ENCODE data around the gene ILRUN.
"Not testable (repeated sequence)": the region's sequence is repeated elsewhere in the genome, so short reads cannot be mapped to it uniquely, and the experiment has no call there.

The ILRUN gene

DNA sequence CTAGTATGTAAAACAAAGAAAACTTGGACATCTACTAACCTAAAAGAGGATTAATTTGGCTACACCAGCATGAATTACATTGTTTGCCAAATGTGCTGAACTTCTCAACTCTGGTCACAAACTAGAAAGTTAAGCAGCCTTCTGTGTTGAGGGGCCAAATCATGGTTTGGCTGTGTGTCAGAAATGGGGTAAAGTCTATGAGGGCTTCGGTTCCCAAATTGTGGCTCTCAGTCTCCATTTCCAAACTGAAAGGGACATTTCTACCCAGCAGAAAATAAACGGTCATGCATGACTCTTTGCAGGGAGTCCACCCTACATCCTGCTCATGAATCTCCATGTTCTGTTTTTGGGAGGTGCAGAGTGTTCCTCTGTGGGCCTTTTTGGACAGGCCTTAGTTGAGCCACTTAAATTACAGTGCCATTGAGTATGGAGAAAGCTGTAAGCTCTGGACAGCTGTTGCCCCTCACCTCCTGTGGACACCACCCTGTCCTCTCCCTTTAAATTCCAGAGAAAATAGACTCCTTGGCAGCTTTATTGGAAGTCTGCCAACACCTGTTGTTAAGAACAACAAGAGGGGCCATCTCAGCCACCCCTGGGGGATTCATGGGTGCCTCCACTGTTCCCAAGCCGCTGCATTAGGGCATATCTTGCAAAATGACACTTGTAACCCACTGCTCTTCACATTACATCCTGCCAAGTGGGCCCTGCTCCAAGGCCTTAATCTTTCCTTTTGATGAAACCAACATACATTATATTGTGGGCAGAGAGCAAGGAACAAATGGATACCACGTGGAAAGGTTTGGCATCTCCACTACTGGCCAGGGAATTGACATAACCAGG is 33.3 kb upstream of the ILRUN start:
- no peak overlapping the region for H3K4me3 ChIP-seq (ENCODE audit: low read depth, low read length)
- TF ChIP-seq, protein P1, sequence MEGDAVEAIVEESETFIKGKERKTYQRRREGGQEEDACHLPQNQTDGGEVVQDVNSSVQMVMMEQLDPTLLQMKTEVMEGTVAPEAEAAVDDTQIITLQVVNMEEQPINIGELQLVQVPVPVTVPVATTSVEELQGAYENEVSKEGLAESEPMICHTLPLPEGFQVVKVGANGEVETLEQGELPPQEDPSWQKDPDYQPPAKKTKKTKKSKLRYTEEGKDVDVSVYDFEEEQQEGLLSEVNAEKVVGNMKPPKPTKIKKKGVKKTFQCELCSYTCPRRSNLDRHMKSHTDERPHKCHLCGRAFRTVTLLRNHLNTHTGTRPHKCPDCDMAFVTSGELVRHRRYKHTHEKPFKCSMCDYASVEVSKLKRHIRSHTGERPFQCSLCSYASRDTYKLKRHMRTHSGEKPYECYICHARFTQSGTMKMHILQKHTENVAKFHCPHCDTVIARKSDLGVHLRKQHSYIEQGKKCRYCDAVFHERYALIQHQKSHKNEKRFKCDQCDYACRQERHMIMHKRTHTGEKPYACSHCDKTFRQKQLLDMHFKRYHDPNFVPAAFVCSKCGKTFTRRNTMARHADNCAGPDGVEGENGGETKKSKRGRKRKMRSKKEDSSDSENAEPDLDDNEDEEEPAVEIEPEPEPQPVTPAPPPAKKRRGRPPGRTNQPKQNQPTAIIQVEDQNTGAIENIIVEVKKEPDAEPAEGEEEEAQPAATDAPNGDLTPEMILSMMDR (IDR thresholded peaks at IDR 0.05; ENCODE audit: low read depth, low read length): no peak

DNA sequence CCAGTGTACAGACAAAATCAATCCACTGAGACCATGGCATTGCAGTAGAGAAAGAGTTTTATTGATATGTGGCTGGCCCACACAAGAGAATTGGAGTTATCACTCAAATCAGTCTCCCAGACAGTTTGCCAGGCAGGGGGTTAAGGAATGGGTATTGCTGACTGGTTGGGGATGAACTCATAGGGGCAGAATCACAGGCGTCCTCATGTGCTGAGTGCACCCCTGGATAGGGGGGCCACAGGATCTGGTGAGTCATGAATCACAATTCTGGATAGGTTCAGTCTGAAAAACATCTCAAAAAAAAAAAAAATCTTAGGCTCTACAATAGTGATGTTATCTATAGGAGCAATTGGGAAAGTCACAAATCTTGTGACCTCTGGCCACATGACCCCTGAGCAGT is 29.5 kb upstream of the ILRUN start:
- TF ChIP-seq, protein P1 (IDR thresholded peaks at IDR 0.05; ENCODE audit: low read depth, low read length): no peak

DNA sequence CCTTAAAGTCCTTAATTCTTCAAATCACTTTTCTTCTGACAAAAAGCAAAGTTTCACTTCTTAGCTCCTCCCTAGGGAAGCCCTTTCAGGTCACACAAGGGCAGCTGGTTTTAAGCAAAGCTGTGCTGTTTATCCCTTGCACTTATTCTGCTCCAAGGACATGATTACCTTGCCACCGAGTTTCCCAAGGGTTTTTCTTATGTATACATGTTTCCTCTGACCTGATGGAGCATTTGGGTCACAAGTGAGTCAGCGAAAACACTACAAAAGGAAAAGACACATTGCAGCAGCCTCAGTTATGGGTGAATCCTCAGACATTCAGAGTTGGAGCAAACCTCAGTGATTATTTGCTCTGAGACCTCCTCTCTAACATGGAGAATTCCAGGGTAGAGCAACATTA is 26.6 kb upstream of the ILRUN start:
- TF ChIP-seq, protein P1 (IDR thresholded peaks at IDR 0.05; ENCODE audit: low read depth, low read length): no peak

More for the DNA sequence above, 29.5 kb upstream of the ILRUN start:
- H3K4me3 ChIP-seq (ENCODE audit: low read depth, low read length): no peak overlapping the region

DNA sequence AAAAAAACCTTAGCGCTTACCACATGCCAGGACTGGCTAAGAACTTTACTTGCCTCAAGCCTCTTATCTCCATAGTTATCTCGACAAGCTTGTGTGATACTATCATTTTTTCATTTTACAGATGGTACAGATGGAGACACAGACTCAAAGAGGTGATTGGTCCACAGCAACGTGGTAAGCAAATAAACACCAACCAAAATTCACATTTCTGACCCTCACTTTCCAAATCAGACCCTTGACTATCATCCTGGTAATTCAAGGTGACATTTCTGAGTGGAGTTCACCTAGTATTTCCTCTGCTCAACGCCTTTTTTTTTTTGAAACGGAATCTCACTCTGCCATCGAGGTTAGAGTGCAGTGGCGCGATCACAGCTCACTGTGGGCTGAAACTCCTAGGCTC is 25.9 kb upstream of the ILRUN start:
- TF ChIP-seq, protein P1 (IDR thresholded peaks at IDR 0.05; ENCODE audit: low read depth, low read length): no peak
- H3K4me3 ChIP-seq (ENCODE audit: low read depth, low read length): no peak overlapping the region

More for the DNA sequence above, 26.6 kb upstream of the ILRUN start:
- no peak overlapping the region for H3K4me3 ChIP-seq (ENCODE audit: low read depth, low read length)

DNA sequence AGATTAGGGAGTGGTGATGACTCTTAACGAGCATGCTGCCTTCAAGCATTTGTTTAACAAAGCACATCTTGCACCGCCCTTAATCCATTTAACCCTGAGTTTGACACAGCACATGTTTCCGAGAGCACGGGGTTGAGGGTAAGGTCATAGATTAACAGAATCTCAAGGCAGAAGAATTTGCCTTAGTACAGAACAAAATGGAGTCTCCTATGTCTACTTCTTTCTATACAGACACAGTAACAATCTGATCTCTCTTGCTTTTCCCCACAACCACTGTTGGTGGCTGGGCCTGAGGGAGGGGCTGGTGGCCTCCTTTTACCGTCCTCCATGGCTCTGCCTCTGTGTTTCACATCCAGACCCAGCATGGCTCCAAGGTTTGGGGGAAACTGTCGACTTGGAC is 23.6 kb upstream of the ILRUN start:
- not testable (repeated sequence) for H3K4me3 ChIP-seq (ENCODE audit: low read depth, low read length)

DNA sequence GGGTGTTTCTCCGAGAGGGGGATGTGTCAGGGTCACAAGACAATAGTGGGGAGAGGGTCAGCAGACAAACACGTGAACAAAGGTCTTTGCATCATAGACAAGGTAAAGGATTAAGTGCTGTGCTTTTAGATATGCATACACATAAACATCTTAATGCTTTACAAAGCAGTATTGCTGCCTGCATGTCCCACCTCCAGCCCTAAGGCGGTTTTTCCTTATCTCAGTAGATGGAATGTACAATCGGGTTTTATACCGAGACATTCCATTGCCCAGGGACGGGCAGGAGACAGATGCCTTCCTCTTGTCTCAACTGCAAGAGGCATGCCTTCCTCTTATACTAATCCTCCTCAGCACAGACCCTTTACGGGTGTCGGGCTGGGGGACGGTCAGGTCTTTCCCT is 23.1 kb upstream of the ILRUN start:
- not testable (repeated sequence) for H3K4me3 ChIP-seq (ENCODE audit: low read depth, low read length)

DNA sequence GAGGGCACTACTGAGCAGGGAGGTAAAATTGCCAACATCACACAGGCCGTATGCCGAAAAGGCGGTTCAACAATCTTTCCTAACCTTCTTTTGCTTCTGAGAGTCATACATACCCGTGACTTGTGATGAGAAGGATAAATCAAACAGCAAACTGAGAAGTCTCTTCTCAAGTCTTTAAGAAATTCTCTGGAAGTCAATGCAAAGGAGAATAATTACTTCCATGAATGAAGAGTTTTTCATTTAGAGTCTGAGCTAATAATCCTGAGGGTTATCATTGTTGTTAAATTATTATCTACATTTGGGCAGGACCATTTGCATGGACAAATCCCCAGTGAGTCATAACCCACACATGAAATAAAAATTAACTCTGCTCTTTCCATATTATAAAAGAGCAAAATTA is 22.4 kb upstream of the ILRUN start:
- TF ChIP-seq, protein P1 (IDR thresholded peaks at IDR 0.05; ENCODE audit: low read depth, low read length): no peak

DNA sequence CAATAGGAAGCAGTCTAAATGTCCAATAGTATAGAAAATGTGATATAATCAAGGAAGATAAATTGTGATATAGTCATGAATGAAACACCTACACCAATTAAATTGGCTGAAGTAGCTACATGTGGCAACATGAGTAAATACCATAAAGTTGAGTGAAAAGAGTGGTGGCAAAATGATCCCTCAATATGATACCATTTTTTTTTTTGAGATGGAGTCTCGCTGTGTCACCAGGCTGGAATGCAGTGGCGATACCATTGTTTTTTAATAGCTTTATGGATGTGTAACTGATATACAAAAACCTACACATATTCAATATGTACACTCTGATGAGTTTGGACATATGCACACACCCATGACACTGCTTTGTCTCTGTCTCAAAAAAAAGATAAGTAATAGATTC is 20.9 kb upstream of the ILRUN start:
- H3K4me3 ChIP-seq (ENCODE audit: low read depth, low read length): no peak overlapping the region
- TF ChIP-seq, protein P1 (IDR thresholded peaks at IDR 0.05; ENCODE audit: low read depth, low read length): no peak

More for the DNA sequence above, 22.4 kb upstream of the ILRUN start:
- no peak overlapping the region for H3K4me3 ChIP-seq (ENCODE audit: low read depth, low read length)

Data from WI38 (cell line).